Measurements from ENCODE around the gene PRB2. TPM values are rescaled to one million over a fixed set of nuclear protein-coding genes. Genes with fewer than 3 reads are reported as not detected.

The PRB2 gene
- polyA plus RNA-seq, 2 of the 4 experiments (the other 2 are of a cell fraction), result not detected

DNA sequence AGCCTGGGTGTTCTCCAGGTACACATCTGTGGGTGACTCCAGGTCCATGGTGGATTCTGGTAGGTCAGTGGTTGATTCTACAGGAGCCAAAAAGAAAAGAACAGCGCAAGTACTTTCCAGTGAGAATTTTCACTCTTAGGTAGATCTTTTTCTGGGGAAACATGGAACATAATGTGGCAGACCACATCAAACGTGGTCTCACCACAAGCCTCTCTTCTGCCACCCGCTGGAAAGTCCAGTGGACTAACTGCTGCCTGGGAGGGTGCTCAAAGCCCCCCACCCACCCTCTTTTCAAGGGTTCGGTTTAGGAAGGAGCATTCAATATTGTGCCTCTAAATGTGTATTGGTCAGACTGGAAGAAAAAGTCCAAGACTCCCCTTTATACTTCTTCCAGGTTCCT lies 36.1 kb upstream of the PRB2 start:
- TF ChIP-seq RFX5 (IDR thresholded peaks at IDR 0.05) (no peak), NPAS2 (CRISPR knock-in tag; IDR thresholded peaks at IDR 0.05; ENCODE audit: borderline replicate concordance) (no peak), HOXA7 (CRISPR knock-in tag; IDR thresholded peaks at IDR 0.05) (no peak), CBX8 (IDR thresholded peaks at IDR 0.05) (no peak), PHF8 (IDR thresholded peaks at IDR 0.05; ENCODE audit: borderline replicate concordance, low read depth) (no peak), BHLHE40 (IDR thresholded peaks at IDR 0.05; ENCODE audit: low read depth, low read length) (no peak), HOXB13 (CRISPR knock-in tag; IDR thresholded peaks at IDR 0.05; ENCODE audit: low read depth) (no peak), EHMT2 (IDR thresholded peaks at IDR 0.05; ENCODE audit: low read depth) (no peak), RARB (CRISPR knock-in tag; IDR thresholded peaks at IDR 0.05) (no peak), CHD4 (IDR thresholded peaks at IDR 0.05; ENCODE audit: borderline replicate concordance) (no peak), MAZ (IDR thresholded peaks at IDR 0.05; ENCODE audit: borderline replicate concordance, low read depth, low read length) (no peak), RAD21 (conservative IDR thresholded peaks at IDR 0.05 in 1 of 2, IDR thresholded peaks at IDR 0.05 in 1 of 2) (no peak), FOXS1 (CRISPR knock-in tag; IDR thresholded peaks at IDR 0.05) (no peak)
- TF ChIP-seq, protein P1, sequence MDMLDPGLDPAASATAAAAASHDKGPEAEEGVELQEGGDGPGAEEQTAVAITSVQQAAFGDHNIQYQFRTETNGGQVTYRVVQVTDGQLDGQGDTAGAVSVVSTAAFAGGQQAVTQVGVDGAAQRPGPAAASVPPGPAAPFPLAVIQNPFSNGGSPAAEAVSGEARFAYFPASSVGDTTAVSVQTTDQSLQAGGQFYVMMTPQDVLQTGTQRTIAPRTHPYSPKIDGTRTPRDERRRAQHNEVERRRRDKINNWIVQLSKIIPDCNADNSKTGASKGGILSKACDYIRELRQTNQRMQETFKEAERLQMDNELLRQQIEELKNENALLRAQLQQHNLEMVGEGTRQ (IDR thresholded peaks at IDR 0.05), result no peak
- H3K27ac ChIP-seq, result no peak overlapping the region
- H3K9me3 ChIP-seq, result no peaks in the 10 kb centered on the region
- WGBS (ENCODE audit: missing lambda C conversion rate), result 33% methylated on average over 4 of the region's 4 CpGs
- no peak overlapping the region for H3K4me3 ChIP-seq
- ATAC-seq (no peak), DNase-seq (ENCODE audit: low read depth in 1 of 2, low spot score in 1 of 2) (no peak), FAIRE-seq (no peak)
- H3K4me2 ChIP-seq, result no peak overlapping the region
- H3K4me1 ChIP-seq, result no peaks in the 10 kb centered on the region
- CTCF ChIA-PET, result no interaction called here
- POLR2A ChIA-PET, result no interaction called here

DNA sequence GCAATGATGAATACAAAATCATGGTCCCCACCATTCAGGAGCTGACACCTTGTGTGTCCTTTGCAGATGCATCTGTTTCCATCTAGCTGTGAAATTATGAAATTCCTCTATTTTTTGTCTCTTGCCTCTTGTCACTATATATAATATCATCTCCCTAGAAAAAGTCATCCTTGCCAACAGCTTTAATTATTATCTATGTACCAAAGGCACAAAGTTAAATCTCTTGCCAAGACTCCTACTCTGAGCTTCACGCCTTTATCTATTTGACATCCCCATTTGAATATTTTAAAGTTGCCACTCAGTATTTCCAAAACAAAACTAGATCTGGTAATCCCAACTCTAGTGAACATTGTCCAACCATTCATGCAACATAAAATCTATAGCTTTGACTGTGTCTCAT lies 32.0 kb upstream of the PRB2 start:
- CTCF ChIA-PET, result no interaction called here
- no peaks in the 10 kb centered on the region for H3K9me3 ChIP-seq
- no peak overlapping the region for H3K4me3 ChIP-seq
- POLR2A ChIA-PET, result no interaction called here
- ATAC-seq (no peak), FAIRE-seq (no peak), DNase-seq (ENCODE audit: low read depth in 1 of 2, low spot score in 1 of 2) (no peak)
- no peak for TF ChIP-seq EP300 (IDR thresholded peaks at IDR 0.05)
- no peak for TF ChIP-seq MAFK (IDR thresholded peaks at IDR 0.05; ENCODE audit: partially characterized antibody)
- TF ChIP-seq, protein P2, sequence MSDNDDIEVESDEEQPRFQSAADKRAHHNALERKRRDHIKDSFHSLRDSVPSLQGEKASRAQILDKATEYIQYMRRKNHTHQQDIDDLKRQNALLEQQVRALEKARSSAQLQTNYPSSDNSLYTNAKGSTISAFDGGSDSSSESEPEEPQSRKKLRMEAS (IDR thresholded peaks at IDR 0.05), result no peak
- TF ChIP-seq RAD21 (conservative IDR thresholded peaks at IDR 0.05 in 1 of 2, IDR thresholded peaks at IDR 0.05 in 1 of 2), result no peak
- no peak for TF ChIP-seq EHF (CRISPR knock-in tag; IDR thresholded peaks at IDR 0.05)
- TF ChIP-seq, protein P3, sequence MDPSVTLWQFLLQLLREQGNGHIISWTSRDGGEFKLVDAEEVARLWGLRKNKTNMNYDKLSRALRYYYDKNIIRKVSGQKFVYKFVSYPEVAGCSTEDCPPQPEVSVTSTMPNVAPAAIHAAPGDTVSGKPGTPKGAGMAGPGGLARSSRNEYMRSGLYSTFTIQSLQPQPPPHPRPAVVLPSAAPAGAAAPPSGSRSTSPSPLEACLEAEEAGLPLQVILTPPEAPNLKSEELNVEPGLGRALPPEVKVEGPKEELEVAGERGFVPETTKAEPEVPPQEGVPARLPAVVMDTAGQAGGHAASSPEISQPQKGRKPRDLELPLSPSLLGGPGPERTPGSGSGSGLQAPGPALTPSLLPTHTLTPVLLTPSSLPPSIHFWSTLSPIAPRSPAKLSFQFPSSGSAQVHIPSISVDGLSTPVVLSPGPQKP (IDR thresholded peaks at IDR 0.05; ENCODE audit: low read depth, low read length), result no peak
- no peak for TF ChIP-seq TP53 (CRISPR knock-in tag; IDR thresholded peaks at IDR 0.05)
- TF ChIP-seq ZFP36 (IDR thresholded peaks at IDR 0.05; ENCODE audit: borderline replicate concordance, partially characterized antibody), result no peak
- TF ChIP-seq HEYL (CRISPR knock-in tag; IDR thresholded peaks at IDR 0.05), result no peak
- TF ChIP-seq, protein P4, sequence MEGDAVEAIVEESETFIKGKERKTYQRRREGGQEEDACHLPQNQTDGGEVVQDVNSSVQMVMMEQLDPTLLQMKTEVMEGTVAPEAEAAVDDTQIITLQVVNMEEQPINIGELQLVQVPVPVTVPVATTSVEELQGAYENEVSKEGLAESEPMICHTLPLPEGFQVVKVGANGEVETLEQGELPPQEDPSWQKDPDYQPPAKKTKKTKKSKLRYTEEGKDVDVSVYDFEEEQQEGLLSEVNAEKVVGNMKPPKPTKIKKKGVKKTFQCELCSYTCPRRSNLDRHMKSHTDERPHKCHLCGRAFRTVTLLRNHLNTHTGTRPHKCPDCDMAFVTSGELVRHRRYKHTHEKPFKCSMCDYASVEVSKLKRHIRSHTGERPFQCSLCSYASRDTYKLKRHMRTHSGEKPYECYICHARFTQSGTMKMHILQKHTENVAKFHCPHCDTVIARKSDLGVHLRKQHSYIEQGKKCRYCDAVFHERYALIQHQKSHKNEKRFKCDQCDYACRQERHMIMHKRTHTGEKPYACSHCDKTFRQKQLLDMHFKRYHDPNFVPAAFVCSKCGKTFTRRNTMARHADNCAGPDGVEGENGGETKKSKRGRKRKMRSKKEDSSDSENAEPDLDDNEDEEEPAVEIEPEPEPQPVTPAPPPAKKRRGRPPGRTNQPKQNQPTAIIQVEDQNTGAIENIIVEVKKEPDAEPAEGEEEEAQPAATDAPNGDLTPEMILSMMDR (IDR thresholded peaks at IDR 0.05), result no peak
- TF ChIP-seq POLR2A (IDR thresholded peaks at IDR 0.05; ENCODE audit: low read length), result no peak
- no peak for TF ChIP-seq ZNF302 (CRISPR knock-in tag; IDR thresholded peaks at IDR 0.05)
- TF ChIP-seq JUNB (IDR thresholded peaks at IDR 0.05), result no peak
- no peak for TF ChIP-seq HOXB13 (CRISPR knock-in tag; IDR thresholded peaks at IDR 0.05; ENCODE audit: low read depth)
- TF ChIP-seq, protein P5, sequence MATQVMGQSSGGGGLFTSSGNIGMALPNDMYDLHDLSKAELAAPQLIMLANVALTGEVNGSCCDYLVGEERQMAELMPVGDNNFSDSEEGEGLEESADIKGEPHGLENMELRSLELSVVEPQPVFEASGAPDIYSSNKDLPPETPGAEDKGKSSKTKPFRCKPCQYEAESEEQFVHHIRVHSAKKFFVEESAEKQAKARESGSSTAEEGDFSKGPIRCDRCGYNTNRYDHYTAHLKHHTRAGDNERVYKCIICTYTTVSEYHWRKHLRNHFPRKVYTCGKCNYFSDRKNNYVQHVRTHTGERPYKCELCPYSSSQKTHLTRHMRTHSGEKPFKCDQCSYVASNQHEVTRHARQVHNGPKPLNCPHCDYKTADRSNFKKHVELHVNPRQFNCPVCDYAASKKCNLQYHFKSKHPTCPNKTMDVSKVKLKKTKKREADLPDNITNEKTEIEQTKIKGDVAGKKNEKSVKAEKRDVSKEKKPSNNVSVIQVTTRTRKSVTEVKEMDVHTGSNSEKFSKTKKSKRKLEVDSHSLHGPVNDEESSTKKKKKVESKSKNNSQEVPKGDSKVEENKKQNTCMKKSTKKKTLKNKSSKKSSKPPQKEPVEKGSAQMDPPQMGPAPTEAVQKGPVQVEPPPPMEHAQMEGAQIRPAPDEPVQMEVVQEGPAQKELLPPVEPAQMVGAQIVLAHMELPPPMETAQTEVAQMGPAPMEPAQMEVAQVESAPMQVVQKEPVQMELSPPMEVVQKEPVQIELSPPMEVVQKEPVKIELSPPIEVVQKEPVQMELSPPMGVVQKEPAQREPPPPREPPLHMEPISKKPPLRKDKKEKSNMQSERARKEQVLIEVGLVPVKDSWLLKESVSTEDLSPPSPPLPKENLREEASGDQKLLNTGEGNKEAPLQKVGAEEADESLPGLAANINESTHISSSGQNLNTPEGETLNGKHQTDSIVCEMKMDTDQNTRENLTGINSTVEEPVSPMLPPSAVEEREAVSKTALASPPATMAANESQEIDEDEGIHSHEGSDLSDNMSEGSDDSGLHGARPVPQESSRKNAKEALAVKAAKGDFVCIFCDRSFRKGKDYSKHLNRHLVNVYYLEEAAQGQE (IDR thresholded peaks at IDR 0.05), result no peak
- no peak for TF ChIP-seq CBX2 (IDR thresholded peaks at IDR 0.05; ENCODE audit: borderline replicate concordance, low read depth)
- no peak for TF ChIP-seq NR3C1 (IDR thresholded peaks at IDR 0.05)
- TF ChIP-seq PHF8 (IDR thresholded peaks at IDR 0.05; ENCODE audit: borderline replicate concordance, low read depth), result no peak
- no peak overlapping the region for H3K27ac ChIP-seq
- no peak overlapping the region for H3K4me2 ChIP-seq
- 50% methylated on average over 1 of the region's 1 CpG for WGBS (ENCODE audit: missing lambda C conversion rate)
- no peaks in the 10 kb centered on the region for H3K4me1 ChIP-seq
